GM12878 (cell line): ENCODE results near the gene MAPKAPK2. TPM values are rescaled to one million over a fixed set of nuclear protein-coding genes. Genes with fewer than 3 reads are reported as not detected.
A peak's percentile ranks its signal among the peaks of the same experiment; 100 is the strongest.

Source experiments
- ATAC-seq: fragments of 200-7000 bp; cut with Tn5 transposase; 3 replicates; pipeline ENCODE4 v1.9.1; 2020; ENCODE audit warnings: mild to moderate bottlenecking, moderate library complexity
- BruUV-seq: library from RNA; stranded (reverse); fragments of 400-500 nt; replicated peaks from 2 replicates; lab custom pipeline; 2021; lab: Mats Ljungman, UMichigan
- CTCF ChIA-PET: fragments of 300-600 bp; sonication (Branson Sonifier 250); formaldehyde crosslinking; extraction: SDS; loops from one replicate; lab custom pipeline; 2021; ENCODE audit warnings: inconsistent platforms; lab: Yijun Ruan, JAX
- POLR2A ChIA-PET: fragments of 350-600 bp; formaldehyde crosslinking; extraction: SDS; loops from one replicate; lab custom pipeline; 2021; ENCODE audit warnings: inconsistent platforms; lab: Charles Lee
- RAD21 ChIA-PET: fragments of 300-600 bp; sonication (Branson Sonifier 250); formaldehyde crosslinking; loops from one replicate; lab custom pipeline; 2023; ENCODE audit warnings: antibody characterized with exemption; ENCODE audit not compliant: unreplicated experiment; lab: Charles Lee
- SMC1A ChIA-PET: fragments of 300-600 bp; sonication (Branson Sonifier 250); formaldehyde crosslinking; loops from one replicate; lab custom pipeline; 2023; ENCODE audit not compliant: unreplicated experiment, uncharacterized antibody; lab: Charles Lee
- DNase-seq: peaks from one replicate; pipeline ENCODE4 v3.0.0-alpha.2; 2011; ENCODE audit warnings: low read depth, low spot score
- FAIRE-seq: peaks from 3 replicates; lab custom pipeline; 2011; peaks lifted over from hg19 to GRCh38; lab: Jason Lieb, UNC
- H2AFZ ChIP-seq: 2 replicates; pipeline ENCODE4 v1.6.0; 2011; ENCODE audit warnings: low read depth, low read length, control low read depth; ENCODE audit not compliant: control insufficient read depth
- H3K27ac ChIP-seq: 2 replicates; pipeline ENCODE4 v1.5.1; 2011; ENCODE audit warnings: control low read depth; ENCODE audit not compliant: control insufficient read depth, insufficient read depth
- H3K27me3 ChIP-seq, 2 experiments: replicated peaks in 1 of 2; 2 replicates each; pipeline versions ENCODE4 v1.6.0 to v1.6.1; 2011; ENCODE audit warnings: low read length in 1 of 2; ENCODE audit not compliant: control insufficient read depth in 2 of 2, insufficient read depth in 2 of 2
- H3K36me3 ChIP-seq, 2 experiments: 2 replicates each; pipeline ENCODE4 v1.5.1; 2011; ENCODE audit warnings: low read length in 1 of 2; ENCODE audit not compliant: control insufficient read depth in 2 of 2, insufficient read depth in 2 of 2
- H3K4me1 ChIP-seq: 2 replicates; pipeline ENCODE4 v1.6.1; 2011; ENCODE audit warnings: mild to moderate bottlenecking, low read length, moderate library complexity, mixed read lengths; ENCODE audit not compliant: control insufficient read depth, insufficient read depth
- H3K4me2 ChIP-seq: 2 replicates; pipeline ENCODE4 v1.6.0; 2011; ENCODE audit warnings: control low read depth; ENCODE audit not compliant: control insufficient read depth, insufficient read depth
- H3K4me3 ChIP-seq: fragments of 200-600 bp; sonication (generic); 2 replicates; pipeline ENCODE4 v1.5.1; 2016
- H3K79me2 ChIP-seq: 2 replicates; pipeline ENCODE4 v1.6.0; 2011; ENCODE audit warnings: low read length; ENCODE audit not compliant: control insufficient read depth, insufficient read depth
- H3K9ac ChIP-seq: 2 replicates; pipeline ENCODE4 v1.8.0; 2011; ENCODE audit warnings: low read length, control low read depth, mixed read lengths; ENCODE audit not compliant: control insufficient read depth, insufficient read depth
- H3K9me3 ChIP-seq: replicated peaks from 3 replicates; pipeline ENCODE4 v1.5.1; 2011; ENCODE audit warnings: mild to moderate bottlenecking, low read length; ENCODE audit not compliant: control insufficient read depth, insufficient read depth
- H4K20me1 ChIP-seq: 2 replicates; pipeline ENCODE4 v1.6.0; 2011; ENCODE audit not compliant: control insufficient read depth, insufficient read depth
- DPF2 ChIP-seq: fragments of 450-650 bp; IDR thresholded peaks from 2 replicates; pipeline ENCODE4 v1.6.1; 2017; ENCODE audit warnings: mild to moderate bottlenecking
- MLLT1 ChIP-seq: fragments of 450-650 bp; IDR thresholded peaks from 2 replicates; pipeline ENCODE4 v1.6.1; 2016; ENCODE audit warnings: mild to moderate bottlenecking
- RUNX3 ChIP-seq: IDR thresholded peaks from 2 replicates; pipeline ENCODE4 v1.6.1; 2012; ENCODE audit warnings: low read length, inconsistent platforms
- ZBED1 ChIP-seq: IDR thresholded peaks from 2 replicates; pipeline ENCODE4 v1.6.1; 2016; ENCODE audit warnings: borderline replicate concordance
- WGBS: methylation state at CpG from one replicate; pipeline ENCODE4 v1.1.6; 2016; ENCODE audit warnings: low lambda C conversion rate; ENCODE audit not compliant: insufficient replicate concordance, insufficient coverage; ENCODE audit errors: missing lambda C conversion rate; 5-methylcytosine and 5-hydroxymethylcytosine counted together
- in situ Hi-C: fragments of 300-500 bp; cut with MboI; formaldehyde crosslinking; loops from 9 replicates; pipeline ENCODE4 v1.14.3; 2018; ENCODE audit warnings: mixed read lengths
- intact Hi-C: fragments of 100-400 bp; cut with micrococcal nuclease; formaldehyde crosslinking; loops from one replicate; pipeline ENCODE4 v1.14.2; 2022; ENCODE audit not compliant: unreplicated experiment
- polyA plus RNA-seq, 11 experiments: library from polyadenylated mRNA; depleted of rRNA in 4 of 11; unstranded in 6 of 11; stranded (reverse) in 5 of 11; fragments of >200 nt; fragmentation: Nextera tagmentation in 4 of 11; fragmentation: Illumina TruSeq in 1 of 11; extraction: Ambion mirVana in 4 of 11; extraction: Trizol in 1 of 11; gene quantifications; 1 replicate in 1 of 11; 2 replicates in 10 of 11; pipeline versions ENCODE4 v1.2.1 to v1.2.3, GENCODE V29; 2011 to 2016; ENCODE audit warnings: inconsistent platforms in 2 of 11, missing spikeins in 2 of 11, low read depth in 1 of 11
- total RNA-seq, 4 experiments: library from RNA; depleted of rRNA in 3 of 4; stranded (reverse); fragments of >200 nt in 3 of 4; fragmentation: Illumina TruSeq in 1 of 4; extraction: Trizol in 1 of 4; gene quantifications; 2 replicates each; pipeline versions ENCODE4 v1.2.1 to v1.2.3, GENCODE V29; 2013 to 2021

The MAPKAPK2 gene
- total and polyA plus RNA-seq, 10 of the 15 experiments (the other 5 are each of a cell fraction or from before 2014, with no cell fraction given): 0.72 to 92.2 (median 49.3) TPM

DNA sequence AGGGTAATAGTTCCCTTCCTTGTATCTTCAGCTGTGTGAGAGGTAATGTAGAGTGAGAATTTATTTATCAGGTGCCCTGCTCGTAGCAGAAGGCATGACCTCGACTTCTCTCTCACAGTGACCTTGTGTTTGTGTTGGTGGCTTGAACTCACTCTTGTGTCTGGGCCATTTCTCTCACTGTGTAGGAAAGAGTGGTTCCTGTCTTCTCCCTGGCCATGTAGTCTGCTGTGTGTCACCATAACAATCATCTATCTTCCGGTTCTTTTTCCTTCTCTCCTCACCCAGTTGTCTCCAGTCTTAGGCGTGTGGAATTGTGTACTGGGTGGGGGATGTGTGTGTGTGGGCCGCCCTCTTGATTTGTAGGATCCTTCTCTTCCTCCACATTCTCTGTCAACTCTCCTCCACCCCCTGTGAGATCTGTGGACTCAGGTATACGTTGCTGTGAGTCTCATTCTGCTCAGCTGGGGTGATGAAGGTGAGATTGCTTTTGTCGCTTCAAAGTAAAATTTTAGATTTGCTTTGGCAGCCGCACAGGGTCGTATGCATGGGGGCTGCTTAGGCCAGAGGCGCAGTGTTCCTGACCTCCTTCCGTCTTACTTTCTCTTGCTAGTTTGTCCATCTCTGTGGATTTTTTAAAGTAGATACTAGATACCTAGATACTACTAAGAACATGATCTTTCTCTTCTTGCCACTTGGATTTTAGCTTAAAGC is 31.6 kb downstream of the MAPKAPK2 start:
- no peak overlapping the region for H3K4me3 ChIP-seq
- no peak for FAIRE-seq
- RAD21 ChIA-PET: interaction anchor here (0.6 to 5.0 kb wide), 12 partner anchors 9 to 247 kb away, joined by 3 to 30 read pairs (median 3); partner anchors contain the start of gene FCMR
- CTCF ChIA-PET: interaction anchor here (0.9 to 4.3 kb wide), 12 partner anchors 8 to 237 kb away, joined by 3 to 37 read pairs (median 4); no protein-coding TSS in a partner anchor
- H3K4me1 ChIP-seq: peaks cover 74% of the 10 kb centered on the region
- in situ Hi-C loops (no loop called here), intact Hi-C loops (loop anchor here (2.0 to 5.0 kb wide), 3 partner anchors 34 to 206 kb away; partner anchors contain the start of gene FCMR)
- H3K4me2 ChIP-seq: peak overlapping the region; percentile 58
- SMC1A ChIA-PET: interaction anchor here (0.6 to 17.9 kb wide), 15 partner anchors 9 to 265 kb away, joined by 3 to 222 read pairs (median 7); partner anchors contain the start of gene MAPKAPK2
- H3K36me3 ChIP-seq: no peaks in the 10 kb centered on the region; a peak in 1 of 4 replicates
- TF ChIP-seq DPF2: no peak
- TF ChIP-seq ZBED1: 0 out of 2 replicates have a peak, but pooled peaks have one; percentile 21
- peak; percentile 32 for TF ChIP-seq RUNX3
- TF ChIP-seq MLLT1: peak; percentile 73
- no TSS peak for BruUV-seq
- H2AFZ ChIP-seq: no peak overlapping the region
- 0 out of 3 replicates have a peak, but pooled peaks have one; percentile 1 for ATAC-seq
- H3K27ac ChIP-seq: peak overlapping the region; percentile 73
- peak overlapping the region; percentile 46 for H3K9ac ChIP-seq
- no peak for DNase-seq
- POLR2A ChIA-PET: interaction anchor here (0.5 to 21.4 kb wide), 8 partner anchors 12 to 247 kb away, joined by 3 to 334 read pairs (median 4); partner anchors contain the start of gene MAPKAPK2
- peaks cover 70% of the 10 kb centered on the region for H3K79me2 ChIP-seq
- no peaks in the 10 kb centered on the region for H4K20me1 ChIP-seq
- H3K27me3 ChIP-seq: no peaks in the 10 kb centered on the region
- no peaks in the 10 kb centered on the region for H3K9me3 ChIP-seq
- 68% methylated on average over 11 of the region's 11 CpGs for WGBS
